ENCODE measurements around the gene ATP8B1. TPM values are rescaled to one million over a fixed set of nuclear protein-coding genes. Genes with fewer than 3 reads are reported as not detected.
A peak's percentile ranks its signal among the peaks of the same experiment; 100 is the strongest.

Gene ATP8B1
- total RNA-seq, 2 donors from 2014 or later: 6.0 to 13.0 TPM

DNA sequence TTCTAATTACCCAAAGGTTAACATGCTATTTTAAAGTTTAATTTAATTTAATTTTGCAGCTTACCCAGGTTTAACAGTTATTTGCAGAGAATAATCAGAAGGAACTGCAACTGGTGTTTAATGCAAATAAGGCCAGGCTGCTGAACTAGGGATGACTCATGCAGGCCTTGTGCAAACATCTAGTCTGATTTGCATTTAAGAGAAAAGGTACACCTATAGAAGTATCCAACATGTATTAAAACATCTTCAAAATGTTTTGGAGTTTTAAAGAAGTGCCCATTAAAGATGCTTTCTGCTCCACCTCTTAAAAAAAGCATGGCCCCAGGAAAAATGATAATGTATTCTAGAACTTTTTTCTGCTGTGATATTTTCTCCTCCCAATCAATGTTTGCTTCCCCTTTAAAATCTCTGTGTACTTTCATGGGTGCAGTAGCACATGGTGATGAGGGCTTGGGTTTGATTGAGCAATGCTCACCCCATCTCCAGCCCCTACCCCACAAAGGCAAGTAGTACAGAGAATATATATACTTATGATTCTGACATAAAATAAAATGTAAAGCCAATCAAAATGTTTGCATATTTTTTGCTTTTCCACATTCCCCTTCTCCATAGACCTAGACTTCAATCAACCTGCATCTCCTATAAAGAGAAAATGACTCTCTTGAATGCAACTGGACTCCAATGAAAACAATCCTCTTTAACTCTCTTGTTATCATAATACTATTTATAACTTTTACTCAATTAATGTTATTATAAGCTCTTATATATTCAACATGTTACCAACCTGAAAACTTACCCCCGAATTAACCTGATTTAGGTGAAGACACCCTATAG lies 54.1 kb downstream of the ATP8B1 start:
- no peak overlapping the region for H3K27ac ChIP-seq
- no peaks in the 10 kb centered on the region for H3K27me3 ChIP-seq
- H3K4me1 ChIP-seq: peaks cover 0 to 12% of the 10 kb centered on the region in 2 donors
- DNase-seq (ENCODE audit: low spot score): no peak
- TF ChIP-seq, protein P1, sequence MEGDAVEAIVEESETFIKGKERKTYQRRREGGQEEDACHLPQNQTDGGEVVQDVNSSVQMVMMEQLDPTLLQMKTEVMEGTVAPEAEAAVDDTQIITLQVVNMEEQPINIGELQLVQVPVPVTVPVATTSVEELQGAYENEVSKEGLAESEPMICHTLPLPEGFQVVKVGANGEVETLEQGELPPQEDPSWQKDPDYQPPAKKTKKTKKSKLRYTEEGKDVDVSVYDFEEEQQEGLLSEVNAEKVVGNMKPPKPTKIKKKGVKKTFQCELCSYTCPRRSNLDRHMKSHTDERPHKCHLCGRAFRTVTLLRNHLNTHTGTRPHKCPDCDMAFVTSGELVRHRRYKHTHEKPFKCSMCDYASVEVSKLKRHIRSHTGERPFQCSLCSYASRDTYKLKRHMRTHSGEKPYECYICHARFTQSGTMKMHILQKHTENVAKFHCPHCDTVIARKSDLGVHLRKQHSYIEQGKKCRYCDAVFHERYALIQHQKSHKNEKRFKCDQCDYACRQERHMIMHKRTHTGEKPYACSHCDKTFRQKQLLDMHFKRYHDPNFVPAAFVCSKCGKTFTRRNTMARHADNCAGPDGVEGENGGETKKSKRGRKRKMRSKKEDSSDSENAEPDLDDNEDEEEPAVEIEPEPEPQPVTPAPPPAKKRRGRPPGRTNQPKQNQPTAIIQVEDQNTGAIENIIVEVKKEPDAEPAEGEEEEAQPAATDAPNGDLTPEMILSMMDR (IDR thresholded peaks at IDR 0.05): no peak
- H3K4me3 ChIP-seq: no peak overlapping the region
- H3K9me3 ChIP-seq: no peaks in the 10 kb centered on the region
- H3K36me3 ChIP-seq: no peaks in the 10 kb centered on the region

- H3K4me1 ChIP-seq: peaks cover 0 to 17% of the 10 kb centered on the region in 2 donors
- H3K27ac ChIP-seq: no peak overlapping the region
- TF ChIP-seq, protein P1 (IDR thresholded peaks at IDR 0.05): no peak
- no peaks in the 10 kb centered on the region for H3K27me3 ChIP-seq
- no peak overlapping the region for H3K4me3 ChIP-seq
- no peak for DNase-seq (ENCODE audit: low spot score)
- no peaks in the 10 kb centered on the region for H3K9me3 ChIP-seq
- no peaks in the 10 kb centered on the region for H3K36me3 ChIP-seq
Measured at GRCh38 chr18:57747809-57748680, 55.1 kb downstream of the ATP8B1 start.

- H3K36me3 ChIP-seq: no peaks in the 10 kb centered on the region
- peak overlapping the region; percentile 47 to 62 for H3K27ac ChIP-seq
- peaks cover 0 to 17% of the 10 kb centered on the region in 2 donors for H3K4me1 ChIP-seq
- DNase-seq (ENCODE audit: low spot score): no peak
- no peak overlapping the region for H3K4me3 ChIP-seq
- H3K27me3 ChIP-seq: no peaks in the 10 kb centered on the region
- TF ChIP-seq, protein P1 (IDR thresholded peaks at IDR 0.05): no peak
- peaks cover 0 to 6% of the 10 kb centered on the region in 2 donors for H3K9me3 ChIP-seq
Measured at GRCh38 chr18:57744211-57744694, 58.9 kb downstream of the ATP8B1 start.

DNA sequence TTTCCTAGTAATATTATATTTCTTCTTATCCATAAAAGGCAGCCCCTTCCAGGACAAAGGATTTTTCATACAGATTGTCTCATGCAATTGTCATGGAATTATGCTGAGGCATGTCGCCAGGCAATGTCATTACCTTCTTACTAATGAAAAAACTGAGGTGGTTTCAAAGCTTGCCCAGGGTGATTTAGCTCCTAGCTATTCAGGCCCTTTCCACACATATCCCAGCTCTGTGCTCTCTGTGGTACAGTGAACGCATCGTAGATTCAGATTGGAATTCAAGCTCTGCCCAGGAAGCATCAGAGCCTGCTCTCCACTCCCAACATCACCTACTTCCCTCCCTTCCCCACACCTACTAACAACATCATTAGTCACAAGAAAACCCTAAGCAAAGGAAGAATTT lies 60.1 kb downstream of the ATP8B1 start:
- Histone ChIP-seq H3K9me3 (peaks cover 0 to 6% of the 10 kb centered on the region in 2 donors), H3K27me3 (no peaks in the 10 kb centered on the region), H3K4me3 (no peak overlapping the region), H3K4me1 (peaks cover 0 to 22% of the 10 kb centered on the region in 2 donors), H3K36me3 (no peaks in the 10 kb centered on the region), H3K27ac (no peak overlapping the region)
- TF ChIP-seq, protein P1 (IDR thresholded peaks at IDR 0.05): no peak
- DNase-seq (ENCODE audit: low spot score): no peak

DNA sequence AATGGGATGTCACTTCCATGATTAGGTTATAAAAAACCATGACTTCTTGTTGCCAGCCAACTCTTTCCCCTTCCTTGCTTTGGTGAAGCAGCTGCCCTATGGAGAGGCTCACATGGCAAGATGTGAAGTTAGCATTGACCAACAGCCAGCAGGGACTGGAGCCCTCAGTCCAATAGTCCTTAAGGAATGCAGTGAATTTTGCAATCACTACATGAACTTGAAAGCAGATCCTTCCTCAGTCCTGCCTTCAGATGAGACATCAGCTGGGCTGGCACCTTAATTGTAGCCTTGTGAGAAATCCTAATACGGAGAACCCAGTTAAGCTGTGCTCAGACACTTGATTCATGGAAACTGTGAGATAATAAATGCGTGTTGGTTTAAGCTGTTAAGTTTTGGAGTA lies 61.8 kb downstream of the ATP8B1 start:
- TF ChIP-seq, protein P1 (IDR thresholded peaks at IDR 0.05): no peak
- no peak for DNase-seq (ENCODE audit: low spot score)
- Histone ChIP-seq H3K36me3 (no peaks in the 10 kb centered on the region), H3K27me3 (no peaks in the 10 kb centered on the region), H3K27ac (no peak overlapping the region), H3K9me3 (peaks cover 0 to 6% of the 10 kb centered on the region in 2 donors), H3K4me3 (no peak overlapping the region), H3K4me1 (peaks cover 0 to 24% of the 10 kb centered on the region in 2 donors)
